KMS-11 (cell line): Measurements from ENCODE around the gene LOXL3.

ENCODE experiments used
- H2AFZ ChIP-seq: fragments of 200-600 bp; sonication (generic); 2 replicates; pipeline ENCODE4 v1.6.1; 2016; ENCODE audit warnings: antibody characterized with exemption, mixed run types, low read depth
- H3K27ac ChIP-seq: fragments of 200-600 bp; sonication (generic); 2 replicates; pipeline ENCODE4 v1.6.1; 2016; ENCODE audit warnings: mild to moderate bottlenecking, mixed run types
- H3K27me3 ChIP-seq: fragments of 200-600 bp; sonication (generic); 2 replicates; pipeline ENCODE4 v1.6.1; 2017; ENCODE audit warnings: mild to moderate bottlenecking, low read depth, mixed run types, moderate library complexity; ENCODE audit not compliant: insufficient read depth
- H3K36me3 ChIP-seq: fragments of 200-600 bp; sonication (generic); 2 replicates; pipeline ENCODE4 v1.6.1; 2017; ENCODE audit warnings: mild to moderate bottlenecking, mixed run types; ENCODE audit not compliant: insufficient read depth
- H3K4me1 ChIP-seq: fragments of 200-600 bp; sonication (generic); 2 replicates; pipeline ENCODE4 v1.6.1; 2016; ENCODE audit warnings: mild to moderate bottlenecking, low read depth, mixed run types; ENCODE audit not compliant: poor library complexity, severe bottlenecking
- H3K4me2 ChIP-seq: fragments of 200-600 bp; sonication (generic); 2 replicates; pipeline ENCODE4 v1.7.0; 2016; ENCODE audit warnings: mild to moderate bottlenecking, mixed run types
- H3K4me3 ChIP-seq: fragments of 200-600 bp; sonication (generic); IDR thresholded peaks from 2 replicates; pipeline ENCODE4 v1.6.1; 2017; ENCODE audit warnings: low read depth, low read length, mixed read lengths; ENCODE audit not compliant: insufficient read depth
- H3K79me2 ChIP-seq: fragments of 200-600 bp; sonication (generic); 2 replicates; pipeline ENCODE4 v1.6.1; 2016; ENCODE audit warnings: low read depth, mixed run types; ENCODE audit not compliant: insufficient read depth
- H3K9ac ChIP-seq: fragments of 200-600 bp; sonication (generic); 2 replicates; pipeline ENCODE4 v1.6.1; 2016; ENCODE audit warnings: mild to moderate bottlenecking, mixed run types
- H4K20me1 ChIP-seq: fragments of 200-600 bp; sonication (generic); 2 replicates; pipeline ENCODE4 v1.6.1; 2016; ENCODE audit warnings: mild to moderate bottlenecking, mixed run types; ENCODE audit not compliant: insufficient read depth
- CTCF ChIP-seq: fragments of 200-600 bp; sonication (generic); conservative IDR thresholded peaks from 2 replicates; pipeline ENCODE4 v1.6.1; 2017; ENCODE audit warnings: low read depth, mild to moderate bottlenecking, antibody characterized with exemption, low read length, moderate library complexity, mixed read lengths

Gene LOXL3

DNA sequence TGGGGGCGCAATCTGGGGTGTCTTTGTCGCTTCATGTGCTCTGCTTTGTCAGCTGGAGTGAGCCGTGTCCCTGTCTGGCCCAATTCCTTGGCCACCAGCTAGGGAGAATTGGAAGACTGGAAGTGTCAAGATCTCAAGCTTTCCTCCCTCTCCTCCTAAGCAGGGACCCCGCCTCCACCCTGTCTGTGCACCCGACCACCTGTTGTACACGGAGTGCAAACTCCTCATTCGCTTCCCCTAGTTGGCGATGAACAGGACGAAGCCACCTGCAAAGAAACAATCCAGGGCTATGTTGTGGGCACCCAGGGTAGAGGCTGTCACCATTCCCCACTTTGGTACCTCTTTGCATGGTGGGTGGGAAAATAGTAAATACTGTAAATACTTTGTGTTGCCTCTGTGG, 26.0 kb downstream of the LOXL3 start:
- Histone ChIP-seq H3K4me2 (peak overlapping the region; percentile 100; the same call in 1 of the 2 replicates), H3K4me1 (peaks cover 22% of the 10 kb centered on the region), H3K27ac (no peak overlapping the region), H3K27me3 (no peaks in the 10 kb centered on the region), H3K79me2 (peaks cover 30% of the 10 kb centered on the region), H3K9ac (no peak overlapping the region), H2AFZ (no peak overlapping the region), H3K36me3 (peaks cover 4% of the 10 kb centered on the region; the same call in 1 of the 2 replicates), H4K20me1 (no peaks in the 10 kb centered on the region), H3K4me3 (no peak overlapping the region)
- no peak for TF ChIP-seq CTCF

- no peak overlapping the region for H3K9ac ChIP-seq
- H3K79me2 ChIP-seq: peaks cover 30% of the 10 kb centered on the region
- TF ChIP-seq CTCF: no peak
- H3K4me1 ChIP-seq: peaks cover 19% of the 10 kb centered on the region
- H4K20me1 ChIP-seq: no peaks in the 10 kb centered on the region
- H3K27me3 ChIP-seq: peaks cover 3% of the 10 kb centered on the region; the same call in 1 of the 2 replicates
- no peak overlapping the region for H3K4me3 ChIP-seq
- H2AFZ ChIP-seq: no peak overlapping the region
- H3K36me3 ChIP-seq: peaks cover 4% of the 10 kb centered on the region; the same call in 1 of the 2 replicates
- H3K4me2 ChIP-seq: no peak overlapping the region
- no peak overlapping the region for H3K27ac ChIP-seq
Measured at GRCh38 chr2:74526649-74527230, 27.0 kb downstream of the LOXL3 start.

DNA sequence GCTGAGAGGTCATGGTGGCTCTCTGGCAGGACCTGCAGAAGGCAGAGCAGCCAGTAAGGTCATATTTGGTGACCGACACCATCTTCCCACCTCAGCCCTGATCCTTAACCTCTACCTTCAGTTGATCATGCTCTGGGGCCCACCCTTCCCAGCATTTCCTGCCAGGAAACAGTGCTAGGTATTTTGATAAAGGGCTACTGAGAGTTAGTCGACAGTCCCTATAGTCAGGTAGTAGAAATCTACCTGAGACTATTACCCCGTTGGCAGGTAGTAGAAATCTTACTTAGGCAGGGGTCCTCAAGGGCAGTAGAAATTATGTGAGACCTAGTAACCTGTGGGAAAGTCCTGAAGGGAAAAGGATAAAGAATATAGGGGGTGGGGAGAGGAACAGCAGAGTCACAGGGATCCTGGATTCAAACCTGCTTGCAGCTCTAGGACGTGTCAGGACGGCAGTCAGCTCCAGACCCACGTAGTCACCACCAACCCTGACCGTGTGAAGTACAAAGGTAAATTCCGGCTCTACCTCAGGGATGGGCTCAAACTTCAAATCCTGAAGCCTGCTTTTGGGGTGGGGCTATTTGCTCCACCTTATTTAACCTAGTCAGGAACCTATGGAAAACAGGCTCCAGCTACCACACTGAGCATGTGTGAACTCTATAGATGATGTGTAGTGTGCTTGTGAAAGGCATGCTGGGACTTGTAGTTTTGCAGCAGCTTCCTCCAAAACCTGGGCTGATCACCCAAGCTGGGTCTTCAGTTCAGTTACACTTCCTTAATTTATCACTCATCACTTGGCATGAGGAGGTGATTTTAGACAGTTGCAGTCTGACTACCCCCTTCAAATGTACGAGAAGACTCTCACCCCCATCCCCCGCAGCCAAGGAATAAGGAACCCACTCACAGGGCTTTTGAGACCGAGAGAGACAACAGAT, 27.8 kb downstream of the LOXL3 start, which contains the start of gene DQX1:
DQX1 (minus strand) TSS at position 515 of the 932 bp plus-strand sequence; CDS start at position 13, 502 bp downstream.
- H3K4me2 ChIP-seq: no peak within 1 kb of the TSS
- TF ChIP-seq CTCF: no peak

DNA sequence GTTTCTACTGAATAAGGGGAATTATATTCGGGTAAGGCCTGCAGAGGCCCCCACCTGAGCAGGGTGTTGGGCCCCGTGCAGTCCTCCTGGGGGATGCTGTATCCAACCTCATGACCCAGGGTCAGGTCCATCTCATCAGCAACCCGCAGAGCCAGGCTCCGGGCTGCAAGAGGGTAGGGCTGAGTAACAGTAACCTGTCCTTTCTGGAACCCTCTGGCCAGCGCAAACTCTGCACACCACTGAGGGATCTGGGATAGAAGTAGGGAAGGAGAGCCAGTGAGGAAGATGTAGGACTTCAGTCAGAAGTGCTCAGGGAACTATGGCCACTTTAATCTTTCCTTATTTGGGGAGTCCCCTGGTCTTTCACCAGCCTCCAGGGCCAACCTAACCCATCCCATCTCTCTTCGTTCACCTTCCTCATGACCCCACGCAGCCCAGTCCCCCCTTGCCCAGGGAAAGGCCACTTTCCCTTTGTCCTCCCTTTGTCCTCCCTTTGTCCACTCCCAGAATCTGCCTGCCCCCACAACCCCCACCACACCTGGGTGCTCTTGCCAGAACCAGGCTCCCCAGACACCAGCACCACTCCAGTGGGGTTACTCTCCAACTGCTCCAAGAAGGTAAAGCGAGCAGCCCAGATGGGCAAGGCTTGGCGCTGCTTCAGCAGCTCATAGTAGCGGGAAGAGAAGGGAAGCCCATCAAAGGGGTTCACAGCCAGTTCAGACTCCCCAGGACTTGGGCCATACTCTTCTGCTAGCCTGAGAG, 28.6 kb downstream of the LOXL3 start:
- Histone ChIP-seq H3K36me3 (peaks cover 4% of the 10 kb centered on the region; the same call in 1 of the 2 replicates), H3K79me2 (peaks cover 22% of the 10 kb centered on the region), H4K20me1 (no peaks in the 10 kb centered on the region), H2AFZ (no peak overlapping the region), H3K4me1 (peaks cover 10% of the 10 kb centered on the region), H3K27me3 (peaks cover 7% of the 10 kb centered on the region; the same call in 1 of the 2 replicates), H3K4me2 (no peak overlapping the region), H3K4me3 (no peak overlapping the region), H3K27ac (no peak overlapping the region), H3K9ac (no peak overlapping the region)
- TF ChIP-seq CTCF: no peak

More for the DNA sequence above, 27.8 kb downstream of the LOXL3 start, which contains the start of gene DQX1:
- no peaks in the 10 kb centered on the region for H4K20me1 ChIP-seq
- no peak within 1 kb of the TSS for H3K4me3 ChIP-seq
- peaks cover 25% of the 10 kb centered on the region for H3K79me2 ChIP-seq
- peaks cover 12% of the 10 kb centered on the region for H3K4me1 ChIP-seq
- peaks cover 3% of the 10 kb centered on the region; the same call in 1 of the 2 replicates for H3K27me3 ChIP-seq
- H3K36me3 ChIP-seq: peaks cover 4% of the 10 kb centered on the region; the same call in 1 of the 2 replicates
- no peak within 1 kb of the TSS for H3K27ac ChIP-seq
- no peak within 1 kb of the TSS for H3K9ac ChIP-seq
- H2AFZ ChIP-seq: no peak within 1 kb of the TSS
